B cell (primary cell): ENCODE results near the gene LRP1. TPM values are rescaled to one million over a fixed set of nuclear protein-coding genes. Genes with fewer than 3 reads are reported as not detected.

ENCODE experiments used
- ATAC-seq: fragments of 200-7000 bp; cut with Tn5 transposase; one replicate; pipeline ENCODE4 v1.10.0; 2021; ENCODE audit warnings: low read depth, mild to moderate bottlenecking, moderate number of reproducible peaks, moderate library complexity
- CTCF ChIA-PET: fragments of 350-600 bp; sonication (Branson Sonifier 250); formaldehyde crosslinking; loops from one replicate; lab custom pipeline; 2021; ENCODE audit warnings: antibody characterized with exemption, inconsistent platforms; lab: Charles Lee
- POLR2A ChIA-PET: fragments of 350-600 bp; sonication (Branson Sonifier 250); formaldehyde crosslinking; loops from one replicate; lab custom pipeline; 2021; ENCODE audit warnings: antibody characterized with exemption; lab: Charles Lee
- DNase-seq: peaks from one replicate; pipeline ENCODE4 v3.0.0; 2013
- H2AFZ ChIP-seq: 2 replicates; pipeline ENCODE4 v1.6.1; 2012; ENCODE audit warnings: mild to moderate bottlenecking, low read depth, low read length; ENCODE audit not compliant: insufficient read depth, poor library complexity, severe bottlenecking
- H3K27ac ChIP-seq, 2 donors: 1 replicate in 1 of 2; 2 replicates in 1 of 2; pipeline ENCODE4 v1.5.1; 2012 to 2013; ENCODE audit warnings: low read length in 2 of 2, mild to moderate bottlenecking in 2 of 2, moderate library complexity in 1 of 2
- H3K27me3 ChIP-seq, 4 experiments: fragments of 200-600 bp in 1 of 4; sonication (generic) in 1 of 4; replicated peaks in 1 of 4; 1 replicate in 2 of 4; 2 replicates in 2 of 4; pipeline versions ENCODE4 v1.6.1 to v1.7.0; 2013 to 2016; ENCODE audit warnings: low read length in 3 of 4, mild to moderate bottlenecking in 2 of 4, mixed read lengths in 1 of 4, moderate library complexity in 1 of 4; ENCODE audit not compliant: insufficient read depth in 4 of 4, control insufficient read depth in 3 of 4; ENCODE audit errors: control extremely low read depth in 1 of 4
- H3K36me3 ChIP-seq, 2 experiments: replicated peaks in 1 of 2; 1 replicate in 1 of 2; 2 replicates in 1 of 2; pipeline versions ENCODE4 v1.6.1 to v1.7.1; 2013; ENCODE audit warnings: low read length in 1 of 2; ENCODE audit not compliant: insufficient read depth in 2 of 2, control insufficient read depth in 1 of 2; ENCODE audit errors: control extremely low read depth in 1 of 2, extremely low read depth in 1 of 2
- H3K4me1 ChIP-seq, 2 donors: fragments of 200-600 bp in 1 of 2; sonication (generic) in 1 of 2; 1 replicate in 1 of 2; 2 replicates in 1 of 2; pipeline versions ENCODE4 v1.5.1 to v1.6.1; 2013 to 2017; ENCODE audit warnings: low read length in 2 of 2; ENCODE audit not compliant: control insufficient read depth in 2 of 2, insufficient read depth in 2 of 2
- H3K4me2 ChIP-seq: replicated peaks from 2 replicates; pipeline ENCODE3; 2012; ENCODE audit warnings: mild to moderate bottlenecking, low read depth, low read length; ENCODE audit not compliant: poor library complexity, severe bottlenecking
- H3K4me3 ChIP-seq, 5 experiments: fragments of 200-600 bp in 1 of 5; sonication (generic) in 1 of 5; 1 replicate in 3 of 5; 2 replicates in 2 of 5; pipeline versions ENCODE4 v1.5.1 to v1.7.0; 2011 to 2016; ENCODE audit warnings: low read length in 4 of 5, mild to moderate bottlenecking in 4 of 5, low read depth in 2 of 5, control low read depth in 1 of 5, moderate library complexity in 1 of 5; ENCODE audit not compliant: insufficient read depth in 1 of 5; ENCODE audit errors: control extremely low read depth in 1 of 5, extremely low read depth in 1 of 5
- H3K79me2 ChIP-seq: fragments of 200-600 bp; sonication (generic); one replicate; pipeline ENCODE4 v1.6.0; 2016; ENCODE audit warnings: low read length; ENCODE audit not compliant: control insufficient read depth, insufficient read depth
- H3K9ac ChIP-seq: fragments of 200-600 bp; sonication (generic); 2 replicates; pipeline ENCODE4 v1.6.1; 2017; ENCODE audit warnings: mild to moderate bottlenecking, low read length, moderate library complexity
- H3K9me3 ChIP-seq, 3 donors: one replicate each; pipeline versions ENCODE4 v1.6.1 to v1.7.1; 2013; ENCODE audit warnings: low read length in 2 of 3; ENCODE audit not compliant: control insufficient read depth in 2 of 3, insufficient read depth in 1 of 3; ENCODE audit errors: control extremely low read depth in 1 of 3
- H4K20me1 ChIP-seq: 2 replicates; pipeline ENCODE4 v1.6.0; 2012; ENCODE audit warnings: mild to moderate bottlenecking, low read length; ENCODE audit not compliant: insufficient read depth, control insufficient read depth, poor library complexity, severe bottlenecking
- H3K27ac Mint-ChIP-seq: one replicate; pipeline ENCODE4 v1.8.0; 2021; ENCODE audit warnings: mixed read lengths
- H3K27me3 Mint-ChIP-seq: one replicate; pipeline ENCODE4 v1.8.0; 2021; ENCODE audit warnings: mixed read lengths
- H3K4me1 Mint-ChIP-seq: one replicate; pipeline ENCODE4 v1.8.0; 2021; ENCODE audit warnings: mixed read lengths
- H3K4me3 Mint-ChIP-seq: one replicate; pipeline ENCODE4 v1.8.0; 2021; ENCODE audit warnings: mixed read lengths
- H3K9me3 Mint-ChIP-seq: one replicate; pipeline ENCODE4 v1.8.0; 2022; ENCODE audit warnings: mixed read lengths; ENCODE audit not compliant: insufficient read depth
- EZH2 ChIP-seq: IDR thresholded peaks from 2 replicates; pipeline ENCODE4 v1.6.1; 2012; ENCODE audit warnings: borderline replicate concordance, low read depth, mild to moderate bottlenecking, moderate library complexity, low read length; ENCODE audit not compliant: insufficient read depth, poor library complexity, severe bottlenecking
- WGBS: methylation state at CpG from one replicate; pipeline ENCODE4 v1.1.5; 2013; ENCODE audit warnings: missing lambda C conversion rate; ENCODE audit not compliant: insufficient coverage; 5-methylcytosine and 5-hydroxymethylcytosine counted together
- intact Hi-C: fragments of 100-400 bp; cut with micrococcal nuclease; formaldehyde crosslinking; loops from one replicate; pipeline ENCODE4 v1.10.0; 2022
- polyA plus RNA-seq: library from polyadenylated mRNA; depleted of rRNA; stranded (reverse); fragments of >200 nt; gene quantifications from 2 replicates; pipeline ENCODE4 v1.2.3, GENCODE V29; 2012
- total RNA-seq, 2 donors: library from RNA; stranded (reverse); fragments of 120-200 nt in 1 of 2; gene quantifications; 1 replicate in 1 of 2; 2 replicates in 1 of 2; pipeline versions ENCODE4 v1.2.3 to v1.2.4, GENCODE V29; 2013 to 2022
- TF ChIP-seq, protein P1 (sequence below): fragments of 200-600 bp; IDR thresholded peaks from one replicate; pipeline ENCODE4 v1.8.0; 2022; ENCODE audit warnings: antibody characterized with exemption, mild to moderate bottlenecking

LRP1 gene
- total and polyA plus RNA-seq, 2 donors (not counting 1 experiment from before 2014, with no cell fraction given), result 2.0 to 4.1 TPM

GRCh38 chr12:57093415-57094207, 34.7 kb upstream of the LRP1 start:
- DNase-seq, result peak; percentile 79
- H3K4me3 Mint-ChIP-seq, result peak overlapping the region; percentile 82
- Histone ChIP-seq H3K9ac (peak overlapping the region; percentile 43), H3K4me3 (peak overlapping the region in 4 of 5 experiments; percentile 2 to 29 (median 22)), H4K20me1 (peaks cover 22% of the 10 kb centered on the region), H3K36me3 (peaks cover 0 to 48% of the 10 kb centered on the region in 2 experiments), H3K79me2 (peaks cover 17% of the 10 kb centered on the region), H3K9me3 (no peaks in the 10 kb centered on the region), H3K4me1 (peaks cover 22 to 35% of the 10 kb centered on the region in 2 donors), H3K27me3 (no peaks in the 10 kb centered on the region), H2AFZ (peak overlapping the region; percentile 46), H3K4me2 (peak overlapping the region; percentile 82), H3K27ac (peak overlapping the region; percentile 73 to 82)
- peak; percentile 53 for ATAC-seq
- no peaks in the 10 kb centered on the region for H3K27me3 Mint-ChIP-seq
- H3K27ac Mint-ChIP-seq, result peak overlapping the region; percentile 95
- H3K9me3 Mint-ChIP-seq, result no peaks in the 10 kb centered on the region
- no peak for TF ChIP-seq EZH2
- TF ChIP-seq, protein P1, sequence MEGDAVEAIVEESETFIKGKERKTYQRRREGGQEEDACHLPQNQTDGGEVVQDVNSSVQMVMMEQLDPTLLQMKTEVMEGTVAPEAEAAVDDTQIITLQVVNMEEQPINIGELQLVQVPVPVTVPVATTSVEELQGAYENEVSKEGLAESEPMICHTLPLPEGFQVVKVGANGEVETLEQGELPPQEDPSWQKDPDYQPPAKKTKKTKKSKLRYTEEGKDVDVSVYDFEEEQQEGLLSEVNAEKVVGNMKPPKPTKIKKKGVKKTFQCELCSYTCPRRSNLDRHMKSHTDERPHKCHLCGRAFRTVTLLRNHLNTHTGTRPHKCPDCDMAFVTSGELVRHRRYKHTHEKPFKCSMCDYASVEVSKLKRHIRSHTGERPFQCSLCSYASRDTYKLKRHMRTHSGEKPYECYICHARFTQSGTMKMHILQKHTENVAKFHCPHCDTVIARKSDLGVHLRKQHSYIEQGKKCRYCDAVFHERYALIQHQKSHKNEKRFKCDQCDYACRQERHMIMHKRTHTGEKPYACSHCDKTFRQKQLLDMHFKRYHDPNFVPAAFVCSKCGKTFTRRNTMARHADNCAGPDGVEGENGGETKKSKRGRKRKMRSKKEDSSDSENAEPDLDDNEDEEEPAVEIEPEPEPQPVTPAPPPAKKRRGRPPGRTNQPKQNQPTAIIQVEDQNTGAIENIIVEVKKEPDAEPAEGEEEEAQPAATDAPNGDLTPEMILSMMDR, result peak; percentile 46
- peaks cover 65% of the 10 kb centered on the region for H3K4me1 Mint-ChIP-seq
- ChIA-PET POLR2A (interaction anchor here (0.5 to 3.6 kb wide), 14 partner anchors 10 to 1118 kb away, joined by 3 to 56 read pairs (median 6); partner anchors contain the start of genes NEMP1 and STAT6), CTCF (interaction anchor here (0.5 to 18.5 kb wide), 9 partner anchors 13 to 1046 kb away, joined by 3 to 406 read pairs (median 4); partner anchors contain the start of genes NEMP1 and STAT6)
- intact Hi-C loops, result loop anchor here (1.0 to 2.0 kb wide), 3 partner anchors 15 to 24 kb away; partner anchors contain the start of gene NEMP1
- WGBS, result 60% methylated on average over 22 of the region's 24 CpGs
